ENCODE measurements around the gene CLSTN2.

DNA sequence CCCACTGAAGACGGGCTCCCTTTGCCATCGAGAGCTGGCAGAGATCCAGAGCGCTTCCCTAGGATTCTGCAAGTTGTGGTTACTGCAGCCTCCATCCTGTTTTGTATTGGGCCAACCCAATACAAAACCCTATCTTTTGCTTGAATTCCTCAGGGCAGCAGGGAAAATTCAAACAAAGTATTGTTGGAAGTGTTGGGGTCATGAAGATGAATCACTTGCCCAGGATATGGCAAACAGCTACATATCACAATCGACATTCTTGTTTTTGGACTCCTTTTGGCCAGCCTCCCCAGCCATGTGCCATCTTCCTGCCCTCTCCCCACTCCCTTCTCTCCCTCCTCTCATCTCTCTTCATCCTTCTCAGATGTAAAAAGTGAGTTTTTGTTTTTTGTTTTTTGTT lies 642.9 kb downstream of the CLSTN2 start:
- TF ChIP-seq, protein P1, sequence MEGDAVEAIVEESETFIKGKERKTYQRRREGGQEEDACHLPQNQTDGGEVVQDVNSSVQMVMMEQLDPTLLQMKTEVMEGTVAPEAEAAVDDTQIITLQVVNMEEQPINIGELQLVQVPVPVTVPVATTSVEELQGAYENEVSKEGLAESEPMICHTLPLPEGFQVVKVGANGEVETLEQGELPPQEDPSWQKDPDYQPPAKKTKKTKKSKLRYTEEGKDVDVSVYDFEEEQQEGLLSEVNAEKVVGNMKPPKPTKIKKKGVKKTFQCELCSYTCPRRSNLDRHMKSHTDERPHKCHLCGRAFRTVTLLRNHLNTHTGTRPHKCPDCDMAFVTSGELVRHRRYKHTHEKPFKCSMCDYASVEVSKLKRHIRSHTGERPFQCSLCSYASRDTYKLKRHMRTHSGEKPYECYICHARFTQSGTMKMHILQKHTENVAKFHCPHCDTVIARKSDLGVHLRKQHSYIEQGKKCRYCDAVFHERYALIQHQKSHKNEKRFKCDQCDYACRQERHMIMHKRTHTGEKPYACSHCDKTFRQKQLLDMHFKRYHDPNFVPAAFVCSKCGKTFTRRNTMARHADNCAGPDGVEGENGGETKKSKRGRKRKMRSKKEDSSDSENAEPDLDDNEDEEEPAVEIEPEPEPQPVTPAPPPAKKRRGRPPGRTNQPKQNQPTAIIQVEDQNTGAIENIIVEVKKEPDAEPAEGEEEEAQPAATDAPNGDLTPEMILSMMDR (conservative IDR thresholded peaks at IDR 0.05): no peak
- no peak for TF ChIP-seq EZH2 (IDR thresholded peaks at IDR 0.05; ENCODE audit: low read depth)

Data from PC-9 (cell line).